ENCODE results near the gene DLL1. TPM values are rescaled to one million over a fixed set of nuclear protein-coding genes. Genes with fewer than 3 reads are reported as not detected.
A peak's percentile ranks its signal among the peaks of the same experiment; 100 is the strongest.

The DLL1 gene
- polyA plus RNA-seq, 3 donors from 2014 or later = 0.09 to 7.0 (median 2.8) TPM

- Mint-ChIP-seq H3K9me3 (no peaks in the 10 kb centered on the region), H3K4me3 (peak overlapping the region; percentile 81 to 89 (median 88)), H3K4me1 (peaks cover 41 to 55% of the 10 kb centered on the region in 2 donors), H3K27ac (peak overlapping the region in 2 of 6 donors; percentile 65 to 85), H3K27me3 (ENCODE audit: low read depth in 3 of 3) (peaks cover 15 to 46% (median 37%) of the 10 kb centered on the region in 3 donors), H3K36me3 (peaks cover 0 to 7% (median 4%) of the 10 kb centered on the region in 3 donors)
- DNase-seq = no peak
Observed at GRCh38 chr6:170292111-170292406, 1.2 kb upstream of the DLL1 start.

GRCh38 chr6:170291271-170292110 lies 613 bp upstream of the DLL1 start:
- peak; percentile 39 to 53 (median 41) for DNase-seq

GRCh38 chr6:170289951-170290295 lies 955 bp downstream of the DLL1 start:
- DNase-seq = no peak
- H3K4me3 Mint-ChIP-seq = peak overlapping the region; percentile 91 to 95 (median 92)
- peak overlapping the region in 1 of 6 donors; percentile 38 for H3K27ac Mint-ChIP-seq
- H3K9me3 Mint-ChIP-seq = no peaks in the 10 kb centered on the region
- H3K4me1 Mint-ChIP-seq = peaks cover 39 to 71% of the 10 kb centered on the region in 2 donors
- peaks cover 17 to 48% (median 43%) of the 10 kb centered on the region in 3 donors for H3K27me3 Mint-ChIP-seq (ENCODE audit: low read depth in 3 of 3)
- H3K36me3 Mint-ChIP-seq = peaks cover 0 to 22% (median 4%) of the 10 kb centered on the region in 3 donors

More at GRCh38 chr6:170291271-170292110, 613 bp upstream of the DLL1 start:
- peaks cover 43 to 60% of the 10 kb centered on the region in 2 donors for H3K4me1 Mint-ChIP-seq
- H3K9me3 Mint-ChIP-seq = no peaks in the 10 kb centered on the region
- peak overlapping the region; percentile 85 to 92 (median 89) for H3K4me3 Mint-ChIP-seq
- peaks cover 0 to 12% (median 4%) of the 10 kb centered on the region in 3 donors for H3K36me3 Mint-ChIP-seq
- H3K27me3 Mint-ChIP-seq (ENCODE audit: low read depth in 3 of 3) = peaks cover 15 to 48% (median 41%) of the 10 kb centered on the region in 3 donors
- H3K27ac Mint-ChIP-seq = peak overlapping the region in 3 of 6 donors; percentile 45 to 85 (median 65)

GRCh38 chr6:170289180-170289931 lies 1.5 kb downstream of the DLL1 start:
- peak overlapping the region in 4 of 6 donors; percentile 57 to 86 (median 74) for H3K27ac Mint-ChIP-seq
- H3K4me3 Mint-ChIP-seq = peak overlapping the region; percentile 80 to 91 (median 86)
- H3K4me1 Mint-ChIP-seq = peaks cover 34 to 65% of the 10 kb centered on the region in 2 donors
- DNase-seq = peak in 2 of 3 donors; percentile 23 to 25
- peaks cover 0 to 26% (median 4%) of the 10 kb centered on the region in 3 donors for H3K36me3 Mint-ChIP-seq
- H3K9me3 Mint-ChIP-seq = no peaks in the 10 kb centered on the region
- H3K27me3 Mint-ChIP-seq (ENCODE audit: low read depth in 3 of 3) = peaks cover 17 to 43% (median 38%) of the 10 kb centered on the region in 3 donors

GRCh38 chr6:170288852-170289179 lies 2.1 kb downstream of the DLL1 start:
- peaks cover 17 to 38% (median 36%) of the 10 kb centered on the region in 3 donors for H3K27me3 Mint-ChIP-seq (ENCODE audit: low read depth in 3 of 3)
- no peak for DNase-seq
- H3K4me3 Mint-ChIP-seq = peak overlapping the region; percentile 80 to 91 (median 86)
- H3K27ac Mint-ChIP-seq = peak overlapping the region in 5 of 6 donors; percentile 6 to 86 (median 73)
- H3K9me3 Mint-ChIP-seq = no peaks in the 10 kb centered on the region
- peaks cover 0 to 29% (median 4%) of the 10 kb centered on the region in 3 donors for H3K36me3 Mint-ChIP-seq
- peaks cover 32 to 60% of the 10 kb centered on the region in 2 donors for H3K4me1 Mint-ChIP-seq

GRCh38 chr6:170288091-170288631 lies 2.7 kb downstream of the DLL1 start:
- H3K27me3 Mint-ChIP-seq (ENCODE audit: low read depth in 3 of 3) = peaks cover 17 to 35% (median 34%) of the 10 kb centered on the region in 3 donors
- DNase-seq = no peak
- peaks cover 0 to 29% (median 4%) of the 10 kb centered on the region in 3 donors for H3K36me3 Mint-ChIP-seq
- peaks cover 32 to 53% of the 10 kb centered on the region in 2 donors for H3K4me1 Mint-ChIP-seq
- H3K4me3 Mint-ChIP-seq = peak overlapping the region; percentile 80 to 91 (median 86)
- peak overlapping the region in 1 of 6 donors; percentile 86 for H3K27ac Mint-ChIP-seq
- H3K9me3 Mint-ChIP-seq = no peaks in the 10 kb centered on the region

- no peaks in the 10 kb centered on the region for H3K9me3 Mint-ChIP-seq
- H3K4me3 Mint-ChIP-seq = peak overlapping the region in 3 of 5 donors; percentile 43 to 86 (median 52)
- peaks cover 28 to 46% of the 10 kb centered on the region in 2 donors for H3K4me1 Mint-ChIP-seq
- no peak for DNase-seq
- peaks cover 17 to 31% (median 29%) of the 10 kb centered on the region in 3 donors for H3K27me3 Mint-ChIP-seq (ENCODE audit: low read depth in 3 of 3)
- H3K36me3 Mint-ChIP-seq = peaks cover 0 to 35% (median 4%) of the 10 kb centered on the region in 3 donors
- H3K27ac Mint-ChIP-seq = no peak overlapping the region
Observed at GRCh38 chr6:170287371-170287876, 3.5 kb downstream of the DLL1 start.

GRCh38 chr6:170286934-170287265 lies 4.0 kb downstream of the DLL1 start:
- H3K4me1 Mint-ChIP-seq = peaks cover 23 to 41% of the 10 kb centered on the region in 2 donors
- no peaks in the 10 kb centered on the region for H3K9me3 Mint-ChIP-seq
- H3K4me3 Mint-ChIP-seq = peak overlapping the region in 2 of 5 donors; percentile 21 to 25
- peak overlapping the region in 1 of 6 donors; percentile 15 for H3K27ac Mint-ChIP-seq
- no peak for DNase-seq
- peaks cover 15 to 28% (median 26%) of the 10 kb centered on the region in 3 donors for H3K27me3 Mint-ChIP-seq (ENCODE audit: low read depth in 3 of 3)
- H3K36me3 Mint-ChIP-seq = peaks cover 0 to 37% (median 4%) of the 10 kb centered on the region in 3 donors

- Mint-ChIP-seq H3K4me1 (peaks cover 20 to 37% of the 10 kb centered on the region in 2 donors), H3K9me3 (no peaks in the 10 kb centered on the region), H3K36me3 (peaks cover 0 to 37% (median 4%) of the 10 kb centered on the region in 3 donors), H3K27ac (peak overlapping the region in 1 of 6 donors; percentile 15), H3K4me3 (peak overlapping the region in 2 of 5 donors; percentile 19 to 22), H3K27me3 (ENCODE audit: low read depth in 3 of 3) (peaks cover 14 to 26% (median 26%) of the 10 kb centered on the region in 3 donors)
- DNase-seq = no peak
Observed at GRCh38 chr6:170286246-170286933, 4.5 kb downstream of the DLL1 start.

- Mint-ChIP-seq H3K4me3 (no peak overlapping the region), H3K27me3 (ENCODE audit: low read depth in 3 of 3) (peaks cover 14 to 27% (median 26%) of the 10 kb centered on the region in 3 donors), H3K9me3 (no peaks in the 10 kb centered on the region), H3K4me1 (peaks cover 21 to 41% of the 10 kb centered on the region in 2 donors), H3K36me3 (peaks cover 0 to 43% (median 4%) of the 10 kb centered on the region in 3 donors), H3K27ac (no peak overlapping the region)
- no peak for DNase-seq
Observed at GRCh38 chr6:170285482-170285881, 5.4 kb downstream of the DLL1 start.

GRCh38 chr6:170284866-170285469 lies 5.9 kb downstream of the DLL1 start:
- Mint-ChIP-seq H3K9me3 (no peaks in the 10 kb centered on the region), H3K4me3 (no peak overlapping the region), H3K4me1 (peaks cover 18 to 47% of the 10 kb centered on the region in 2 donors), H3K27me3 (ENCODE audit: low read depth in 3 of 3) (peaks cover 9 to 28% (median 24%) of the 10 kb centered on the region in 3 donors), H3K36me3 (peaks cover 0 to 43% (median 4%) of the 10 kb centered on the region in 3 donors), H3K27ac (no peak overlapping the region)
- DNase-seq = no peak

GRCh38 chr6:170284126-170284773 lies 6.6 kb downstream of the DLL1 start:
- Mint-ChIP-seq H3K27ac (no peak overlapping the region), H3K36me3 (peaks cover 0 to 43% (median 4%) of the 10 kb centered on the region in 3 donors), H3K4me1 (peaks cover 21 to 54% of the 10 kb centered on the region in 2 donors), H3K4me3 (no peak overlapping the region), H3K27me3 (ENCODE audit: low read depth in 3 of 3) (peaks cover 12 to 31% (median 28%) of the 10 kb centered on the region in 3 donors), H3K9me3 (no peaks in the 10 kb centered on the region)
- DNase-seq = no peak
